Measurements from ENCODE around the gene NAB2.

DNA sequence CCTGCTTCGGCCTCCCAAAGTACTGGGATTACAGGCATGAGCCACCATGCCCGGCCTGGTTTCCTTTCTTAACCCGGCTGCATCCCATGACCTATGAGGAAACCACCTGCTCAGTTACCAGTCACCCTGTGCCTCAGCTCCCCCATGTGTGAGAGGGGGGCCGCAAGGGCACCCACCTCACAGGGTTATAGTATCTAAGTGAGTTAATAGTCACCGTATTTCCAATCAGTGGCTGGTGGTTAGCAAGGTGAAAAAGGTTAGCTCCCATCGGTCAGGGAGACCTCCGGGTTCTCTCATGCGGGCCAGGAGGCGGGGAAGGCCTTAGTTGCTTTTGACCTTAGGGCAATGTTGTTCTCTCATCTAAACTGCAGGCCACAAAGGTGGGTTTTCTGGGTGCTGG, 46.0 kb downstream of the NAB2 start:
- no peak for TF ChIP-seq ZBTB21 (tag by site-specific recombination; IDR thresholded peaks at IDR 0.05)
- TF ChIP-seq HOXA7 (CRISPR knock-in tag; IDR thresholded peaks at IDR 0.05; ENCODE audit: borderline replicate concordance), result no peak
- TF ChIP-seq, protein P1, sequence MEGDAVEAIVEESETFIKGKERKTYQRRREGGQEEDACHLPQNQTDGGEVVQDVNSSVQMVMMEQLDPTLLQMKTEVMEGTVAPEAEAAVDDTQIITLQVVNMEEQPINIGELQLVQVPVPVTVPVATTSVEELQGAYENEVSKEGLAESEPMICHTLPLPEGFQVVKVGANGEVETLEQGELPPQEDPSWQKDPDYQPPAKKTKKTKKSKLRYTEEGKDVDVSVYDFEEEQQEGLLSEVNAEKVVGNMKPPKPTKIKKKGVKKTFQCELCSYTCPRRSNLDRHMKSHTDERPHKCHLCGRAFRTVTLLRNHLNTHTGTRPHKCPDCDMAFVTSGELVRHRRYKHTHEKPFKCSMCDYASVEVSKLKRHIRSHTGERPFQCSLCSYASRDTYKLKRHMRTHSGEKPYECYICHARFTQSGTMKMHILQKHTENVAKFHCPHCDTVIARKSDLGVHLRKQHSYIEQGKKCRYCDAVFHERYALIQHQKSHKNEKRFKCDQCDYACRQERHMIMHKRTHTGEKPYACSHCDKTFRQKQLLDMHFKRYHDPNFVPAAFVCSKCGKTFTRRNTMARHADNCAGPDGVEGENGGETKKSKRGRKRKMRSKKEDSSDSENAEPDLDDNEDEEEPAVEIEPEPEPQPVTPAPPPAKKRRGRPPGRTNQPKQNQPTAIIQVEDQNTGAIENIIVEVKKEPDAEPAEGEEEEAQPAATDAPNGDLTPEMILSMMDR (tag by site-specific recombination; IDR thresholded peaks at IDR 0.05), result no peak
- no peak for TF ChIP-seq ZNF707 (tag by site-specific recombination; IDR thresholded peaks at IDR 0.05)
- no peak for TF ChIP-seq RBAK (tag by site-specific recombination; IDR thresholded peaks at IDR 0.05)
- no peak for TF ChIP-seq ZNF140 (tag by site-specific recombination; IDR thresholded peaks at IDR 0.05)
- no peak for TF ChIP-seq ZNF76 (tag by site-specific recombination; IDR thresholded peaks at IDR 0.05; ENCODE audit: borderline replicate concordance, low read depth)
- no peak for TF ChIP-seq YY1 (tag by site-specific recombination; IDR thresholded peaks at IDR 0.05)
